H1 (cell line): ENCODE data around the gene TOB1. TPM values are rescaled to one million over a fixed set of nuclear protein-coding genes. Genes with fewer than 3 reads are reported as not detected.
A peak's percentile ranks its signal among the peaks of the same experiment; 100 is the strongest.

ENCODE experiments used
- CTCF ChIA-PET: fragments of 300-600 bp; sonication (Branson Sonifier 250); formaldehyde crosslinking; loops from one replicate; lab custom pipeline; 2021; ENCODE audit not compliant: partially characterized antibody; lab: Charles Lee
- POLR2A ChIA-PET: fragments of 300-600 bp; sonication (Branson Sonifier 250); formaldehyde crosslinking; loops from one replicate; lab custom pipeline; 2021; ENCODE audit warnings: inconsistent platforms; ENCODE audit not compliant: partially characterized antibody; lab: Charles Lee
- DNase-seq, 2 experiments: peaks; one replicate each; pipeline versions ENCODE4 v3.0.0 to v3.0.0-alpha.2; 2010 to 2022; ENCODE audit warnings: low spot score in 2 of 2, low read depth in 1 of 2, mixed read lengths in 1 of 2
- FAIRE-seq: peaks from 2 replicates; lab custom pipeline; 2011; peaks lifted over from hg19 to GRCh38; lab: Jason Lieb, UNC
- H2AFZ ChIP-seq: 2 replicates; pipeline ENCODE4 v1.8.1; 2012; ENCODE audit warnings: low read length, inconsistent platforms
- H2AK5ac ChIP-seq: 2 replicates; pipeline ENCODE4 v1.6.1; 2013; ENCODE audit warnings: low read depth, low read length
- H2BK120ac ChIP-seq: replicated peaks from 2 replicates; pipeline ENCODE3; 2013; ENCODE audit warnings: low read depth, low read length, inconsistent platforms
- H2BK12ac ChIP-seq: 2 replicates; pipeline ENCODE4 v1.6.1; 2013; ENCODE audit warnings: low read depth, low read length
- H2BK15ac ChIP-seq: 2 replicates; pipeline ENCODE4 v1.6.1; 2013; ENCODE audit warnings: low read length
- H2BK20ac ChIP-seq: 2 replicates; pipeline ENCODE4 v1.6.1; 2013; ENCODE audit warnings: low read length
- H2BK5ac ChIP-seq: 2 replicates; pipeline ENCODE4 v1.6.1; 2013; ENCODE audit warnings: low read depth, low read length
- H3K14ac ChIP-seq: 2 replicates; pipeline ENCODE4 v1.6.1; 2013; ENCODE audit warnings: inconsistent platforms; ENCODE audit not compliant: insufficient read length
- H3K18ac ChIP-seq: 2 replicates; pipeline ENCODE4 v1.6.1; 2013; ENCODE audit warnings: low read length; ENCODE audit errors: extremely low read depth
- H3K23ac ChIP-seq: 2 replicates; pipeline ENCODE4 v1.6.1; 2013; ENCODE audit warnings: inconsistent platforms; ENCODE audit not compliant: insufficient read length
- H3K23me2 ChIP-seq: 2 replicates; pipeline ENCODE4 v1.6.1; 2013; ENCODE audit warnings: low read depth, low read length
- H3K27ac ChIP-seq: 2 replicates; pipeline ENCODE4 v1.6.1; 2011; ENCODE audit warnings: low read depth, low read length, inconsistent platforms
- H3K27me3 ChIP-seq, 4 experiments: replicated peaks in 1 of 4; 1 replicate in 1 of 4; 2 replicates in 3 of 4; pipeline versions ENCODE4 v1.6.1 to v1.8.1; 2011 to 2013; ENCODE audit warnings: low read length in 3 of 4, mild to moderate bottlenecking in 3 of 4, inconsistent platforms in 2 of 4, mixed read lengths in 2 of 4, moderate library complexity in 1 of 4; ENCODE audit not compliant: control insufficient read depth in 3 of 4, insufficient read depth in 3 of 4; ENCODE audit errors: extremely low read depth in 1 of 4
- H3K36me3 ChIP-seq, 4 experiments: 2 replicates each; pipeline versions ENCODE4 v1.6.1 to v1.8.1; 2011 to 2013; ENCODE audit warnings: mild to moderate bottlenecking in 4 of 4, low read length in 3 of 4, moderate library complexity in 2 of 4, control low read depth in 1 of 4, inconsistent platforms in 1 of 4; ENCODE audit not compliant: insufficient read depth in 4 of 4, control insufficient read depth in 2 of 4
- H3K4ac ChIP-seq: replicated peaks from 2 replicates; pipeline ENCODE3; 2013; ENCODE audit warnings: low read length, low read depth, mixed read lengths, inconsistent platforms; ENCODE audit not compliant: insufficient read length
- H3K4me1 ChIP-seq, 4 experiments: replicated peaks in 1 of 4; 1 replicate in 1 of 4; 2 replicates in 3 of 4; pipeline versions ENCODE4 v1.6.1 to v1.8.1; 2011 to 2013; ENCODE audit warnings: low read length in 3 of 4, inconsistent platforms in 2 of 4, mixed read lengths in 1 of 4; ENCODE audit not compliant: insufficient read depth in 4 of 4, control insufficient read depth in 3 of 4
- H3K4me2 ChIP-seq, 2 experiments: 2 replicates each; pipeline versions ENCODE4 v1.6.1 to v1.8.1; 2011 to 2013; ENCODE audit warnings: low read depth in 2 of 2, low read length in 2 of 2, control low read depth in 1 of 2, inconsistent platforms in 1 of 2, mild to moderate bottlenecking in 1 of 2; ENCODE audit not compliant: insufficient read depth in 1 of 2
- H3K4me3 ChIP-seq, 4 experiments: fragments of 200-600, 300-600 bp in 1 of 4; sonication (generic), shearing (Covaris generic), sonication (Bioruptor Twin) in 1 of 4; 2 replicates each; pipeline versions ENCODE4 v1.5.1 to v1.8.1; 2011 to 2016; ENCODE audit warnings: low read length in 4 of 4, low read depth in 3 of 4, control low read depth in 2 of 4, inconsistent platforms in 2 of 4, mild to moderate bottlenecking in 2 of 4, mixed read lengths in 1 of 4, moderate library complexity in 1 of 4; ENCODE audit not compliant: insufficient read depth in 2 of 4; ENCODE audit errors: extremely low read depth in 1 of 4
- H3K56ac ChIP-seq: replicated peaks from 2 replicates; pipeline ENCODE3; 2013; ENCODE audit warnings: low read depth, mild to moderate bottlenecking, mixed read lengths, low read length, inconsistent platforms; ENCODE audit not compliant: insufficient read length
- H3K79me1 ChIP-seq: 2 replicates; pipeline ENCODE4 v1.6.1; 2013; ENCODE audit warnings: low read depth, low read length, control low read depth
- H3K79me2 ChIP-seq, 2 experiments: 2 replicates each; pipeline versions ENCODE4 v1.6.1 to v1.8.1; 2012 to 2013; ENCODE audit warnings: low read length in 2 of 2, mild to moderate bottlenecking in 2 of 2, inconsistent platforms in 1 of 2; ENCODE audit not compliant: insufficient read depth in 2 of 2, control insufficient read depth in 1 of 2
- H3K9ac ChIP-seq, 4 experiments: replicated peaks in 1 of 4; 1 replicate in 1 of 4; 2 replicates in 3 of 4; pipeline versions ENCODE4 v1.6.1 to v1.8.1; 2011 to 2013; ENCODE audit warnings: low read depth in 3 of 4, low read length in 3 of 4, control low read depth in 2 of 4, mild to moderate bottlenecking in 2 of 4, moderate library complexity in 2 of 4, inconsistent platforms in 1 of 4; ENCODE audit errors: extremely low read depth in 1 of 4
- H3K9me3 ChIP-seq, 2 experiments: 2 replicates each; pipeline versions ENCODE4 v1.6.1 to v1.8.1; 2012 to 2013; ENCODE audit warnings: mild to moderate bottlenecking in 2 of 2, moderate library complexity in 2 of 2, control low read depth in 1 of 2, inconsistent platforms in 1 of 2, low read depth in 1 of 2, low read length in 1 of 2, mixed read lengths in 1 of 2; ENCODE audit not compliant: insufficient read depth in 2 of 2
- H4K20me1 ChIP-seq, 2 experiments: replicated peaks in 1 of 2; 2 replicates each; pipeline versions ENCODE3 to v1.8.1; 2011 to 2013; ENCODE audit warnings: inconsistent platforms in 2 of 2, low read length in 2 of 2, mild to moderate bottlenecking in 1 of 2; ENCODE audit not compliant: insufficient read depth in 2 of 2, control insufficient read depth in 1 of 2
- H4K5ac ChIP-seq: 2 replicates; pipeline ENCODE4 v1.6.1; 2013; ENCODE audit warnings: low read length, low read depth, mixed read lengths, inconsistent platforms; ENCODE audit not compliant: insufficient read length
- H4K8ac ChIP-seq: 2 replicates; pipeline ENCODE4 v1.8.0; 2013; ENCODE audit warnings: mild to moderate bottlenecking, moderate library complexity, low read length, inconsistent platforms; ENCODE audit not compliant: insufficient read depth; ENCODE audit errors: extremely low read depth
- H4K91ac ChIP-seq: replicated peaks from 2 replicates; pipeline ENCODE3; 2013; ENCODE audit warnings: low read length, mixed read lengths, inconsistent platforms; ENCODE audit not compliant: insufficient read length
- ASH2L ChIP-seq: fragments of 200-600, 300-600 bp; sonication (generic); IDR thresholded peaks from one replicate; pipeline ENCODE4 v1.7.1; 2017; ENCODE audit warnings: low read length
- CBX8 ChIP-seq: fragments of 300-800, 300-1000 bp; sonication (generic); IDR thresholded peaks from 2 replicates; pipeline ENCODE4 v1.7.1; 2016; ENCODE audit warnings: low read depth, low read length, borderline replicate concordance
- KDM1A ChIP-seq: fragments of 200-600, 300-600 bp; sonication (generic); IDR thresholded peaks from 2 replicates; pipeline ENCODE4 v1.7.1; 2016; ENCODE audit warnings: mild to moderate bottlenecking, low read length, borderline replicate concordance
- KDM5A ChIP-seq: fragments of 200-600 bp; IDR thresholded peaks from 2 replicates; pipeline ENCODE4 v1.7.1; 2012; ENCODE audit warnings: mild to moderate bottlenecking, low read length, inconsistent platforms, mixed read lengths
- RAD21 ChIP-seq, 2 experiments: IDR thresholded peaks in 1 of 2; conservative IDR thresholded peaks in 1 of 2; 2 replicates each; pipeline ENCODE4 v1.6.1; 2011; ENCODE audit warnings: low read depth in 2 of 2, low read length in 2 of 2, improper control_type of control experiment in 1 of 2, inconsistent platforms in 1 of 2, mild to moderate bottlenecking in 1 of 2, moderate library complexity in 1 of 2
- SP4 ChIP-seq: IDR thresholded peaks from 2 replicates; pipeline ENCODE4 v1.6.1; 2012; ENCODE audit warnings: low read length, inconsistent platforms
- SUZ12 ChIP-seq: fragments of 200-600 bp; sonication (generic); IDR thresholded peaks from 2 replicates; pipeline ENCODE4 v1.6.1; 2012; ENCODE audit warnings: mild to moderate bottlenecking, inconsistent platforms, low read length, moderate library complexity, mixed read lengths
- TAF1 ChIP-seq: IDR thresholded peaks from 2 replicates; pipeline ENCODE4 v1.6.1; 2011; ENCODE audit warnings: mild to moderate bottlenecking, low read depth, low read length
- TAF7 ChIP-seq: optimal IDR thresholded peaks from 2 replicates; pipeline ENCODE3; 2011; ENCODE audit warnings: low read depth, mild to moderate bottlenecking, inconsistent platforms, low read length, moderate library complexity, borderline replicate concordance
- YY1 ChIP-seq: IDR thresholded peaks from 2 replicates; pipeline ENCODE4 v1.6.1; 2011; ENCODE audit warnings: low read depth, mild to moderate bottlenecking, low read length
- WGBS, 2 experiments: shearing (Covaris generic) in 1 of 2; methylation state at CpG; one replicate each; pipeline versions ENCODE4 v1.1.6 to v1.1.7; 2013 to 2015; ENCODE audit warnings: low lambda C conversion rate in 2 of 2, mixed read lengths in 2 of 2, inconsistent platforms in 1 of 2, low coverage in 1 of 2, missing lambda C conversion rate in 1 of 2; ENCODE audit not compliant: insufficient replicate concordance in 2 of 2, insufficient coverage in 1 of 2, insufficient read length in 1 of 2; ENCODE audit errors: extremely low coverage in 1 of 2, missing lambda C conversion rate in 1 of 2; 5-methylcytosine and 5-hydroxymethylcytosine counted together
- polyA plus RNA-seq, 7 experiments: library from polyadenylated mRNA; depleted of rRNA in 3 of 7; stranded (reverse) in 5 of 7; unstranded in 2 of 7; fragments of >200 nt in 5 of 7; fragments of 200-250 nt in 2 of 7; gene quantifications; 1 replicate in 5 of 7; 2 replicates in 1 of 7; 4 replicates in 1 of 7; pipeline versions ENCODE4 v1.2.1 to v1.2.3, GENCODE V29; 2011 to 2013; ENCODE audit warnings: missing spikeins in 2 of 7, mixed read lengths in 2 of 7
- total RNA-seq: library from RNA; stranded (reverse); fragmentation: NEBNext Ultra II Directional; extraction: Animal tissue kit (Norgen Biotek cat#: 25700); gene quantifications from 2 replicates; pipeline ENCODE4 v1.2.1, GENCODE V29; 2021

TOB1 gene
- total and polyA plus RNA-seq, 2 of the 8 experiments (the other 6 are each of a cell fraction or from before 2014, with no cell fraction given), result 14.4 to 20.8 TPM

- ChIA-PET CTCF (interaction anchor here (0.9 to 2.5 kb wide), 14 partner anchors 9 to 126 kb away, joined by 3 to 12 read pairs (median 4); partner anchors contain the start of gene TOB1), POLR2A (interaction anchor here (1.3 to 6.7 kb wide), 4 partner anchors 9 to 43 kb away, joined by 3 to 85 read pairs (median 8); partner anchors contain the start of gene TOB1)
- FAIRE-seq (no peak), DNase-seq (peak in 1 of 2 experiments; percentile 70)
- Histone ChIP-seq H4K91ac (peak overlapping the region; percentile 87), H2BK120ac (peak overlapping the region; percentile 84), H3K4ac (peak overlapping the region; percentile 53), H3K79me2 (no peaks in the 10 kb centered on the region), H3K27me3 (no peaks in the 10 kb centered on the region), H3K23me2 (no peaks in the 10 kb centered on the region), H2BK20ac (peak overlapping the region; percentile 99; the same call in 1 of the 2 replicates), H3K79me1 (no peaks in the 10 kb centered on the region), H3K27ac (0 out of 2 replicates have a peak overlapping the region, but pooled peaks have one; percentile 39), H2AFZ (0 out of 2 replicates have a peak overlapping the region, but pooled peaks have one; percentile 66), H2BK12ac (peak overlapping the region; percentile 95; the same call in 1 of the 2 replicates), H2BK15ac (peak overlapping the region; percentile 95; the same call in 1 of the 2 replicates), H2BK5ac (0 out of 2 replicates have a peak overlapping the region, but pooled peaks have one; percentile 84), H3K9me3 (no peaks in the 10 kb centered on the region), H3K36me3 (no peaks in the 10 kb centered on the region), H3K23ac (no peak overlapping the region), H3K9ac (no peak overlapping the region; a peak in 1 of 7 replicates), H4K8ac (peak overlapping the region; percentile 17), H3K4me3 (no peak overlapping the region), H2AK5ac (no peak overlapping the region), H3K56ac (no peak overlapping the region), H4K5ac (peak overlapping the region; percentile 47), H3K14ac (no peak overlapping the region), H4K20me1 (no peaks in the 10 kb centered on the region), H3K4me2 (peak overlapping the region; percentile 15 to 28; a peak in 1 of 4 replicates), H3K4me1 (peaks cover 3 to 42% (median 29%) of the 10 kb centered on the region in 4 experiments), H3K18ac (peak overlapping the region; percentile 81; the same call in 1 of the 2 replicates)
- WGBS, 2 experiments, result 47% methylated on average over 16 of the region's 16 CpGs; no CpG with 5 or more reads in 1 of the 2 experiments
- TF ChIP-seq SP4 (no peak), KDM1A (peak; percentile 4; the same call in 1 of the 2 replicates), SUZ12 (no peak), TAF1 (0 out of 2 replicates have a peak, but pooled peaks have one; percentile 21), RAD21 (IDR thresholded peaks at IDR 0.05 in 1 of 2, conservative IDR thresholded peaks at IDR 0.05 in 1 of 2; ENCODE audit: low read depth in 2 of 2, low read length in 2 of 2) (peak in 1 of 2 experiments; percentile 35; a peak in 2 of 4 replicates), YY1 (0 out of 2 replicates have a peak, but pooled peaks have one; percentile 8), ASH2L (no peak), KDM5A (no peak), CBX8 (no peak), TAF7 (no peak)
Observed at GRCh38 chr17:50908860-50909764, 43.0 kb upstream of the TOB1 start.
